IMR-90 (cell line): ENCODE data around the gene SEMA6A. TPM values are rescaled to one million over a fixed set of nuclear protein-coding genes. Genes with fewer than 3 reads are reported as not detected.

Experiments used
- ATAC-seq: fragments of 200-7000 bp; cut with Tn5 transposase; 2 replicates; pipeline ENCODE4 v1.9.1; 2020; ENCODE audit warnings: low read depth, mild to moderate bottlenecking, moderate library complexity
- BruUV-seq: library from RNA; stranded (reverse); fragments of 400-500 nt; replicated peaks from 2 replicates; lab custom pipeline; 2021; lab: Mats Ljungman, UMichigan
- CTCF ChIA-PET: fragments of 300-600 bp; formaldehyde crosslinking; extraction: SDS; loops from one replicate; lab custom pipeline; 2021; ENCODE audit warnings: antibody characterized with exemption; lab: Yijun Ruan, JAX
- POLR2A ChIA-PET: fragments of 300-600 bp; sonication (Branson Sonifier 250); formaldehyde crosslinking; loops from one replicate; lab custom pipeline; 2022; ENCODE audit warnings: antibody characterized with exemption; ENCODE audit not compliant: unreplicated experiment; lab: Charles Lee
- DNase-seq: peaks from one replicate; pipeline ENCODE4 v3.0.0; 2013
- H2AFZ ChIP-seq: replicated peaks from 2 replicates; pipeline ENCODE3; 2013; ENCODE audit warnings: low read length, mild to moderate bottlenecking; ENCODE audit not compliant: poor library complexity
- H2AK5ac ChIP-seq: 2 replicates; pipeline ENCODE4 v1.6.1; 2013; ENCODE audit warnings: low read depth, low read length, inconsistent platforms
- H2AK9ac ChIP-seq: replicated peaks from 2 replicates; pipeline ENCODE3; 2013; ENCODE audit warnings: mild to moderate bottlenecking, low read depth, low read length, moderate library complexity; ENCODE audit not compliant: poor library complexity
- H2BK120ac ChIP-seq: 2 replicates; pipeline ENCODE4 v1.6.1; 2013; ENCODE audit warnings: low read depth, low read length, inconsistent platforms
- H2BK15ac ChIP-seq: 3 replicates; pipeline ENCODE4 v1.6.1; 2013; ENCODE audit warnings: low read depth, low read length, inconsistent platforms
- H2BK20ac ChIP-seq: 2 replicates; pipeline ENCODE4 v1.6.1; 2013; ENCODE audit warnings: low read depth, mild to moderate bottlenecking, inconsistent platforms, low read length, moderate library complexity
- H2BK5ac ChIP-seq: 2 replicates; pipeline ENCODE4 v1.6.1; 2013; ENCODE audit warnings: mild to moderate bottlenecking, low read depth, low read length, inconsistent platforms; ENCODE audit not compliant: poor library complexity, severe bottlenecking
- H3K14ac ChIP-seq: replicated peaks from 2 replicates; pipeline ENCODE4 v1.6.1; 2013; ENCODE audit warnings: low read depth, low read length, inconsistent platforms
- H3K18ac ChIP-seq: 2 replicates; pipeline ENCODE4 v1.6.1; 2013; ENCODE audit warnings: low read depth, low read length, control low read depth
- H3K23ac ChIP-seq: 2 replicates; pipeline ENCODE4 v1.6.1; 2013; ENCODE audit warnings: low read depth, low read length, inconsistent platforms
- H3K27ac ChIP-seq: 2 replicates; pipeline ENCODE4 v1.5.1; 2013; ENCODE audit warnings: mild to moderate bottlenecking, control low read depth, low read length; ENCODE audit not compliant: insufficient read depth
- H3K27me3 ChIP-seq: 2 replicates; pipeline ENCODE4 v1.6.1; 2013; ENCODE audit warnings: low read length; ENCODE audit not compliant: control insufficient read depth, insufficient read depth
- H3K36me3 ChIP-seq: 2 replicates; pipeline ENCODE4 v1.6.1; 2013; ENCODE audit warnings: low read length, mixed read lengths; ENCODE audit not compliant: control insufficient read depth, insufficient read depth
- H3K4ac ChIP-seq: 2 replicates; pipeline ENCODE4 v1.6.1; 2013; ENCODE audit warnings: low read depth, low read length, inconsistent platforms
- H3K4me1 ChIP-seq: 2 replicates; pipeline ENCODE4 v1.6.1; 2013; ENCODE audit warnings: low read length, mixed read lengths; ENCODE audit not compliant: control insufficient read depth, insufficient read depth
- H3K4me2 ChIP-seq: 2 replicates; pipeline ENCODE4 v1.6.1; 2013; ENCODE audit warnings: low read depth, mild to moderate bottlenecking, control low read depth, low read length, moderate library complexity
- H3K4me3 ChIP-seq: 2 replicates; pipeline ENCODE4 v1.5.1; 2013; ENCODE audit warnings: low read depth, mild to moderate bottlenecking, control low read depth, low read length, moderate library complexity; ENCODE audit not compliant: insufficient read depth
- H3K56ac ChIP-seq: 2 replicates; pipeline ENCODE4 v1.6.1; 2013; ENCODE audit warnings: low read length, inconsistent platforms; ENCODE audit not compliant: insufficient read depth; ENCODE audit errors: extremely low read depth
- H3K79me1 ChIP-seq, 2 experiments: 2 replicates each; pipeline ENCODE4 v1.6.1; 2013; ENCODE audit warnings: low read length in 2 of 2, inconsistent platforms in 1 of 2, low read depth in 1 of 2
- H3K9ac ChIP-seq: 2 replicates; pipeline ENCODE4 v1.6.1; 2013; ENCODE audit warnings: low read depth, low read length, control low read depth
- H3K9me1 ChIP-seq: 2 replicates; pipeline ENCODE4 v1.6.1; 2013; ENCODE audit warnings: low read length, inconsistent platforms; ENCODE audit not compliant: insufficient read depth
- H3K9me3 ChIP-seq: 2 replicates; pipeline ENCODE4 v1.6.1; 2013; ENCODE audit warnings: low read length; ENCODE audit not compliant: control insufficient read depth, insufficient read depth
- H4K20me1 ChIP-seq: 2 replicates; pipeline ENCODE4 v1.6.1; 2013; ENCODE audit warnings: low read length, inconsistent platforms; ENCODE audit not compliant: insufficient read depth
- H4K5ac ChIP-seq: 2 replicates; pipeline ENCODE4 v1.6.1; 2013; ENCODE audit warnings: mild to moderate bottlenecking, low read depth, low read length, control low read depth
- H4K8ac ChIP-seq, 2 experiments: 2 replicates each; pipeline ENCODE4 v1.6.1; 2013; ENCODE audit warnings: low read depth in 2 of 2, low read length in 2 of 2, control low read depth in 1 of 2, inconsistent platforms in 1 of 2
- H4K91ac ChIP-seq: 2 replicates; pipeline ENCODE4 v1.6.1; 2013; ENCODE audit warnings: low read depth, low read length, inconsistent platforms; ENCODE audit not compliant: insufficient read depth
- BHLHE40 ChIP-seq: fragments of 150-350 bp; IDR thresholded peaks from 2 replicates; pipeline ENCODE4 v1.6.1; 2016; ENCODE audit warnings: mild to moderate bottlenecking, low read depth, low read length
- CHD1 ChIP-seq: IDR thresholded peaks from 2 replicates; pipeline ENCODE4 v1.6.1; 2012; ENCODE audit warnings: low read depth, low read length, improper control_type of control experiment
- MAZ ChIP-seq: IDR thresholded peaks from 2 replicates; pipeline ENCODE4 v1.6.1; 2012; ENCODE audit warnings: low read depth, mild to moderate bottlenecking, low read length, improper control_type of control experiment, moderate library complexity, borderline replicate concordance
- RCOR1 ChIP-seq: IDR thresholded peaks from 2 replicates; pipeline ENCODE4 v1.6.1; 2012; ENCODE audit warnings: mild to moderate bottlenecking, low read length, improper control_type of control experiment; ENCODE audit not compliant: insufficient replicate concordance
- SMC3 ChIP-seq: fragments of 150-350 bp; IDR thresholded peaks from 2 replicates; pipeline ENCODE4 v1.6.1; 2016; ENCODE audit warnings: low read depth, mild to moderate bottlenecking, antibody characterized with exemption, low read length, moderate library complexity
- WGBS, 2 experiments: methylation state at CpG; one replicate each; pipeline versions ENCODE4 v1.1.5 to v1.1.7; 2013; ENCODE audit warnings: missing lambda C conversion rate in 2 of 2; ENCODE audit not compliant: insufficient read length in 1 of 2; ENCODE audit errors: extremely low coverage in 2 of 2; 5-methylcytosine and 5-hydroxymethylcytosine counted together
- dilution Hi-C: fragments of 300-500 bp; cut with HindIII; formaldehyde crosslinking; loops from one replicate; pipeline ENCODE4 v1.14.3; 2018; ENCODE audit warnings: low sequenced_read_pairs; ENCODE audit not compliant: unreplicated experiment
- in situ Hi-C: fragments of 300-500 bp; cut with MboI; formaldehyde crosslinking; loops from 3 replicates; pipeline ENCODE4 v1.14.3; 2019; ENCODE audit warnings: low sequenced_read_pairs, inconsistent platforms, mixed read lengths
- intact Hi-C: fragments of 100-400 bp; cut with micrococcal nuclease; formaldehyde crosslinking; loops from 2 replicates; pipeline ENCODE4 v1.10.0; 2022
- polyA plus RNA-seq, 3 experiments: library from polyadenylated mRNA; depleted of rRNA; stranded (reverse); fragments of >200 nt; gene quantifications; 2 replicates each; pipeline ENCODE4 v1.2.3, GENCODE V29; 2012; ENCODE audit warnings: low replicate concordance in 1 of 3
- total RNA-seq: library from RNA; depleted of rRNA; stranded (reverse); fragments of >200 nt; gene quantifications from 2 replicates; pipeline ENCODE4 v1.2.3, GENCODE V29; 2012
- TF ChIP-seq, protein P1 (sequence below): fragments of 150-350 bp; IDR thresholded peaks from 2 replicates; pipeline ENCODE4 v1.6.1; 2017; ENCODE audit warnings: mild to moderate bottlenecking, antibody characterized with exemption, low read length, low read depth

SEMA6A gene
- total and polyA plus RNA-seq, 2 of the 4 experiments (the other 2 are of a cell fraction) = 0.27 to 0.36 TPM

DNA sequence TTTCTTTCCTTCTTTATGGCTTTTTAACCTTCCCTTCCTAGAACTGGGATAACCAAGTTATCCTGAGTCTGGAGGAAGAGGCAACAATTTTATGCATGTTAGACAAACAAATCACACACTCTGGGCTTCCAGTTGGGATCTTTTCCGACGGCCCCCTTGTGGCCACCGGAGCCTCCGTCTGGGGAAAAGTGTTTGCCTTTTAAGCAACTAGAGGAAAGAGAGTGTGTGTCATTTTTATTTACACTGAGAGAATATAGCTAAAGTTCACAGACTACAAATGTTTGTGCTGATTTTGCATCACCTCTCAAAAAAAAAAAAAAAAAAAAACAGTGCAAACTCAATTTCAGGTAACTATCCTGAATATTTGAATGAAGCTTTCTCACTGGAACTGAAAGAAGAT, 126.2 kb downstream of the SEMA6A start:
- in situ Hi-C loops = no loop called here

More for the DNA sequence above, 126.2 kb downstream of the SEMA6A start:
- CTCF ChIA-PET = interaction anchor here (0.6 kb wide), 1 partner anchor 121 kb away, joined by 3 read pairs; no protein-coding TSS in a partner anchor
- no peak overlapping the region for H3K9ac ChIP-seq
- H3K18ac ChIP-seq = no peak overlapping the region
- no TSS peak for BruUV-seq
- no peak for ATAC-seq
- H2BK20ac ChIP-seq = no peak overlapping the region
- no peak overlapping the region for H2BK15ac ChIP-seq
- H4K20me1 ChIP-seq = peaks cover 6% of the 10 kb centered on the region; the same call in 1 of the 2 replicates
- no CpG with 5 or more reads among the region's 4 CpGs for WGBS, 2 experiments
- no peak overlapping the region for H4K91ac ChIP-seq
- H3K27me3 ChIP-seq = peaks cover 13% of the 10 kb centered on the region
- H3K56ac ChIP-seq = no peak overlapping the region
- no peak overlapping the region for H2AFZ ChIP-seq
- TF ChIP-seq, protein P1, sequence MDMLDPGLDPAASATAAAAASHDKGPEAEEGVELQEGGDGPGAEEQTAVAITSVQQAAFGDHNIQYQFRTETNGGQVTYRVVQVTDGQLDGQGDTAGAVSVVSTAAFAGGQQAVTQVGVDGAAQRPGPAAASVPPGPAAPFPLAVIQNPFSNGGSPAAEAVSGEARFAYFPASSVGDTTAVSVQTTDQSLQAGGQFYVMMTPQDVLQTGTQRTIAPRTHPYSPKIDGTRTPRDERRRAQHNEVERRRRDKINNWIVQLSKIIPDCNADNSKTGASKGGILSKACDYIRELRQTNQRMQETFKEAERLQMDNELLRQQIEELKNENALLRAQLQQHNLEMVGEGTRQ = no peak
- TF ChIP-seq BHLHE40 = no peak
- no peak for TF ChIP-seq SMC3
- no peak for TF ChIP-seq CHD1
- no peak for TF ChIP-seq RCOR1
- TF ChIP-seq MAZ = no peak
- H3K4me2 ChIP-seq = no peak overlapping the region
- H3K4ac ChIP-seq = no peak overlapping the region
- H3K23ac ChIP-seq = no peak overlapping the region
- dilution Hi-C loops (no loop called here), intact Hi-C loops (no loop called here)
- no peak overlapping the region for H2AK5ac ChIP-seq
- POLR2A ChIA-PET = no interaction called here
- H3K4me1 ChIP-seq = no peaks in the 10 kb centered on the region
- H4K5ac ChIP-seq = no peak overlapping the region
- H2AK9ac ChIP-seq = no peak overlapping the region
- no peak for DNase-seq
- peaks cover 4% of the 10 kb centered on the region; the same call in 1 of the 2 replicates for H3K9me1 ChIP-seq
- H3K27ac ChIP-seq = no peak overlapping the region
- H3K14ac ChIP-seq = no peak overlapping the region
- H3K9me3 ChIP-seq = no peaks in the 10 kb centered on the region
- H4K8ac ChIP-seq = no peak overlapping the region
- H3K79me1 ChIP-seq = no peaks in the 10 kb centered on the region
- H2BK120ac ChIP-seq = no peak overlapping the region
- no peak overlapping the region for H3K4me3 ChIP-seq
- no peaks in the 10 kb centered on the region for H3K36me3 ChIP-seq
- H2BK5ac ChIP-seq = no peak overlapping the region
